Uterus (tissue), 4 donors: ENCODE data around the gene POU4F1. TPM values are rescaled to one million over a fixed set of nuclear protein-coding genes. Genes with fewer than 3 reads are reported as not detected.

Experiments used
- DNase-seq, 2 donors: peaks; one replicate each; pipeline ENCODE4 v3.0.0-alpha.2; 2019 to 2020
- H3K27ac ChIP-seq, 2 donors: fragments of 200-600 bp; sonication (generic); 1 replicate in 1 of 2; 2 replicates in 1 of 2; pipeline ENCODE4 v1.5.1; 2016 to 2018
- H3K27me3 ChIP-seq, 2 donors: fragments of 200-600 bp; sonication (generic); one replicate each; pipeline ENCODE4 v1.5.1; 2018 to 2019; ENCODE audit warnings: control low read depth in 1 of 2
- H3K36me3 ChIP-seq, 2 donors: fragments of 200-600 bp; sonication (generic); one replicate each; pipeline ENCODE4 v1.5.1; 2019; ENCODE audit warnings: control low read depth in 1 of 2
- H3K4me1 ChIP-seq, 2 donors: fragments of 200-600 bp; sonication (generic); one replicate each; pipeline ENCODE4 v1.5.1; 2018 to 2019; ENCODE audit warnings: control low read depth in 1 of 2
- H3K4me3 ChIP-seq, 2 donors: fragments of 200-600 bp; sonication (generic); 1 replicate in 1 of 2; 2 replicates in 1 of 2; pipeline ENCODE4 v1.5.1; 2018 to 2019; ENCODE audit warnings: mild to moderate bottlenecking in 1 of 2
- H3K9me3 ChIP-seq, 2 donors: fragments of 200-600 bp; sonication (generic); one replicate each; pipeline ENCODE4 v1.5.1; 2019; ENCODE audit warnings: control low read depth in 1 of 2
- POLR2A ChIP-seq, 2 donors: fragments of 450-650 bp; IDR thresholded peaks; one replicate each; pipeline ENCODE4 v1.6.1; 2016; ENCODE audit warnings: antibody characterized with exemption in 2 of 2, mild to moderate bottlenecking in 1 of 2, moderate library complexity in 1 of 2
- intact Hi-C: fragments of 100-400 bp; cut with DNase I; formaldehyde crosslinking; loops from one replicate; pipeline ENCODE4 v1.15.1; 2023; ENCODE audit warnings: low total_unique reads
- total RNA-seq, 4 donors: library from RNA; depleted of rRNA in 3 of 4; stranded (reverse); fragments of >200 nt in 3 of 4; gene quantifications; one replicate each; pipeline versions ENCODE4 v1.1.0 to v1.2.4, GENCODE V29; 2014 to 2023
- TF ChIP-seq, protein P1 (sequence below), 4 experiments: fragments of 200-600 bp in 2 of 4; fragments of 450-650 bp in 2 of 4; sonication (generic) in 2 of 4; IDR thresholded peaks; one replicate each; pipeline ENCODE4 v1.5.1; 2016 to 2019; ENCODE audit warnings: antibody characterized with exemption in 4 of 4, mild to moderate bottlenecking in 2 of 4, moderate library complexity in 1 of 4
- donor health status: DM: yes; HTN: yes; CAD: no.

Gene POU4F1
- total RNA-seq, 4 donors from 2014 or later, result not detected

DNA sequence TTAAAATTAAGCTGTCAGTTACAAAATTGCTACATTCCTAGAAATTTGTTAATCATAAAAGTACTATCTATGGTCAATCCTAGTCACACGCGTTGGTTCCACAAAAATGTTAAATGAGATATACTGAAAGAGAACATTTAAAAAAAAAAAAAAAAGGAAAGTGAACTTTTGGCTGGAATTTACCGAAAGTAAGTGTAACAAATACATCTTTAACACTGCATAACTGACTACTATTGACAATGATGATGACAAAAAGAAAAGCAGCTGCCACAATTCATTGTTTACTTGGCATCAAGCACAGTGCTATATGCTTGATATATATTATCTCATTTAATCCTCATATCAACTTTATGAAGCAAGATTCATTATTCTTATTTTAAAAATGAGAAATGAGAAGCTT, 19.8 kb upstream of the POU4F1 start:
- Histone ChIP-seq H3K9me3 (no peaks in the 10 kb centered on the region), H3K27me3 (no peaks in the 10 kb centered on the region)

DNA sequence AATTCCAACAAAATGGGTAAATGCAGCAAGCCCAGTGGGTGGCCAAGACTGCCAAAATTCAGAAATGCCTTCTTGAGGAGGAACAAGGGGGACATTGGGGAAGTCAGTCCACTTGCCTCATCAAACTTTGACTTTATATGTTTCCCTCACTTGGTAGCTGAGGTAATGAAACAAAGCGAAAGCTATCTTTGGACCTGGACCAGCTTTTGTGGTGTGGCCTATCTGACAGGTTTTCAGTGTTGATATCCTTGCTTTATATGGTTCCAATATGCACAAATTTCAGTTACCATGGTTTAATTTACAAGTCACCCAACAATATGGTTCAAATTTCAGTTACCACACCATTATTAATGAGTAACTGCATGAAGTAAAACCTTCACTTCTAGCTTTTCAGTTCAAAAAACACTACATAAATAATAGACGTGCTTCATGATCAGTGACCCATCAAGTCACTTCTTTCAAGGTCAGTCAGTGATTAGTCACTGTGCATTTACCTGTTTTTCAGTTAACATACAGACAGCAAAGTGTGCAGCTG, 17.7 kb upstream of the POU4F1 start:
- TF ChIP-seq, protein P1, sequence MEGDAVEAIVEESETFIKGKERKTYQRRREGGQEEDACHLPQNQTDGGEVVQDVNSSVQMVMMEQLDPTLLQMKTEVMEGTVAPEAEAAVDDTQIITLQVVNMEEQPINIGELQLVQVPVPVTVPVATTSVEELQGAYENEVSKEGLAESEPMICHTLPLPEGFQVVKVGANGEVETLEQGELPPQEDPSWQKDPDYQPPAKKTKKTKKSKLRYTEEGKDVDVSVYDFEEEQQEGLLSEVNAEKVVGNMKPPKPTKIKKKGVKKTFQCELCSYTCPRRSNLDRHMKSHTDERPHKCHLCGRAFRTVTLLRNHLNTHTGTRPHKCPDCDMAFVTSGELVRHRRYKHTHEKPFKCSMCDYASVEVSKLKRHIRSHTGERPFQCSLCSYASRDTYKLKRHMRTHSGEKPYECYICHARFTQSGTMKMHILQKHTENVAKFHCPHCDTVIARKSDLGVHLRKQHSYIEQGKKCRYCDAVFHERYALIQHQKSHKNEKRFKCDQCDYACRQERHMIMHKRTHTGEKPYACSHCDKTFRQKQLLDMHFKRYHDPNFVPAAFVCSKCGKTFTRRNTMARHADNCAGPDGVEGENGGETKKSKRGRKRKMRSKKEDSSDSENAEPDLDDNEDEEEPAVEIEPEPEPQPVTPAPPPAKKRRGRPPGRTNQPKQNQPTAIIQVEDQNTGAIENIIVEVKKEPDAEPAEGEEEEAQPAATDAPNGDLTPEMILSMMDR (IDR thresholded peaks at IDR 0.05), result no peak
- no peak for TF ChIP-seq POLR2A (IDR thresholded peaks at IDR 0.05)
- Histone ChIP-seq H3K27me3 (no peaks in the 10 kb centered on the region), H3K4me3 (no peak overlapping the region), H3K4me1 (no peaks in the 10 kb centered on the region), H3K36me3 (no peaks in the 10 kb centered on the region), H3K9me3 (no peaks in the 10 kb centered on the region), H3K27ac (no peak overlapping the region)
- no peak for DNase-seq
- intact Hi-C loops, result no loop called here

More for the DNA sequence above, 19.8 kb upstream of the POU4F1 start:
- Histone ChIP-seq H3K4me3 (no peak overlapping the region), H3K4me1 (no peaks in the 10 kb centered on the region), H3K27ac (no peak overlapping the region), H3K36me3 (no peaks in the 10 kb centered on the region)
- no peak for TF ChIP-seq POLR2A (IDR thresholded peaks at IDR 0.05)
- TF ChIP-seq, protein P1 (IDR thresholded peaks at IDR 0.05), result no peak
- intact Hi-C loops, result no loop called here
- DNase-seq, result no peak

DNA sequence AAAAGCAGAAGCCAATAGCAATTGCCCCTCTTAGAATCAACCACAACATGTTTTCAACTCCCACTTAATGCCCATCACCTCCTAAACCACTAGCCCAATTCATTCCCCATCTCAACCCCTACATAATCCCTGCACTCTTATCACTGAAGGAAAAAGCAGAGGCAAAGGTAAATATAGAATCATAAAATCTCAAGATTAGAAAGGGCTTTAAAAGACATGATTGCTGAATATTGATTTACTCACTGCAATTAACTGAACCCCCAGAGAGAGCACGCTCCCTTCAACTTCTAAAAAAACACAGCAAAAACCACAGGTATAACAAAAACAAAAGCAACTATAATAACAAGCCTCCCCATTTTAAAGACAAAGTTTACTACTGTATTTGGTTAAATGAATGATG, 15.1 kb upstream of the POU4F1 start:
- Histone ChIP-seq H3K9me3 (no peaks in the 10 kb centered on the region), H3K27ac (no peak overlapping the region), H3K4me1 (no peaks in the 10 kb centered on the region), H3K4me3 (no peak overlapping the region), H3K27me3 (no peaks in the 10 kb centered on the region), H3K36me3 (no peaks in the 10 kb centered on the region)
- DNase-seq, result no peak
- intact Hi-C loops, result no loop called here
- no peak for TF ChIP-seq POLR2A (IDR thresholded peaks at IDR 0.05)
- TF ChIP-seq, protein P1 (IDR thresholded peaks at IDR 0.05), result no peak

DNA sequence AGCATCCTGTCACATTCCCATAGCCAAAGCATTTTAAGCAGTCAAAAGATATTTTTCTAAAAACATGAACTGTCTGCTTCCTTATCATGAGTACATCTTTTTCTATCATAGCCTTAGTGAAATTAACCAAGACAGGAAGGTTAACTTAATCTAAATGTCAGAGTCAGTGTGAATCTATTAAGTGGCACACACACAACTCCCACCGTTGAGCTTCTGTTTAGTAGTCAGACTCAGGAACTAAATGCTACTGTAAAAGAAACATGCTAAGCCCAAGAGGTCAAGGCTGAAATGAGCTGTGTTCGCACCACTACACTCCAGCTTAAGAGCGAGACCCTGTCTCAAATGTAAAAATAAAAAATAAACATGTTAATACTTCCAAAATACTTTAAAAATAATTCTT, 7.7 kb upstream of the POU4F1 start:
- Histone ChIP-seq H3K9me3 (no peaks in the 10 kb centered on the region), H3K4me1 (peaks cover 4 to 16% of the 10 kb centered on the region in 2 donors), H3K4me3 (no peak overlapping the region), H3K36me3 (no peaks in the 10 kb centered on the region), H3K27me3 (peaks cover 11 to 25% of the 10 kb centered on the region in 2 donors), H3K27ac (no peak overlapping the region)
- intact Hi-C loops, result no loop called here
- TF ChIP-seq, protein P1 (IDR thresholded peaks at IDR 0.05), result no peak
- no peak for TF ChIP-seq POLR2A (IDR thresholded peaks at IDR 0.05)
- no peak for DNase-seq

DNA sequence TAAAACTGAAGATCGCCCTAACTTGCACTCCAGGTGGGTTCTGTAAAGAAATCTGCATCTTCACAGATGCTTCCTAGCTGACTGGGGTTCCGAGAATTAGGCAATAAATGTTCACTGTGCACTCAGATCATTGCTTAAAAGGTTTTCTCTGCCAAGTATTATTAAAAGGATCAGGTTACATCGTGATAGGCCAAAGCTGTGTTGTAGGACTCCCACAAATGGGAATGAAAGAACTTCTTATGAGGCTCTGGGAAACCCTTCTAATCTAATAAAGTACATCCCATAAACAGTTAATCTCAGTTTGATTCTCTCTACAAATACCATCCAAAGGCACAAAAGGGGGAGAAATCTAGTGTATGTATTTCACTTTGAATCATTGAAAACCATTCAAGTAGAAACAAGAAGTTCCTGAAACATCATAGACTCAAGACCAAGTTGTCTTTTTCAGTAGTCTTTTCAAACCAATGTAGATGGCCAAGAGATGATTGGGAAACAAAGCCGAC, 7.1 kb upstream of the POU4F1 start:
- intact Hi-C loops, result no loop called here
- Histone ChIP-seq H3K27ac (no peak overlapping the region), H3K36me3 (no peaks in the 10 kb centered on the region), H3K27me3 (peaks cover 11 to 31% of the 10 kb centered on the region in 2 donors), H3K4me3 (no peak overlapping the region), H3K4me1 (peaks cover 4 to 16% of the 10 kb centered on the region in 2 donors), H3K9me3 (no peaks in the 10 kb centered on the region)
- DNase-seq, result no peak
- TF ChIP-seq, protein P1 (IDR thresholded peaks at IDR 0.05), result no peak
- no peak for TF ChIP-seq POLR2A (IDR thresholded peaks at IDR 0.05)
